H1 (cell line): ENCODE data around the gene SLC16A6. TPM values are rescaled to one million over a fixed set of nuclear protein-coding genes. Genes with fewer than 3 reads are reported as not detected.

Experiments used
- CTCF ChIA-PET: fragments of 300-600 bp; sonication (Branson Sonifier 250); formaldehyde crosslinking; loops from one replicate; lab custom pipeline; 2021; ENCODE audit not compliant: partially characterized antibody; lab: Charles Lee
- POLR2A ChIA-PET: fragments of 300-600 bp; sonication (Branson Sonifier 250); formaldehyde crosslinking; loops from one replicate; lab custom pipeline; 2021; ENCODE audit warnings: inconsistent platforms; ENCODE audit not compliant: partially characterized antibody; lab: Charles Lee
- DNase-seq, 2 experiments: peaks; one replicate each; pipeline versions ENCODE4 v3.0.0 to v3.0.0-alpha.2; 2010 to 2022; ENCODE audit warnings: low spot score in 2 of 2, low read depth in 1 of 2, mixed read lengths in 1 of 2
- FAIRE-seq: peaks from 2 replicates; lab custom pipeline; 2011; peaks lifted over from hg19 to GRCh38; lab: Jason Lieb, UNC
- H2AFZ ChIP-seq: 2 replicates; pipeline ENCODE4 v1.8.1; 2012; ENCODE audit warnings: low read length, inconsistent platforms
- H2AK5ac ChIP-seq: 2 replicates; pipeline ENCODE4 v1.6.1; 2013; ENCODE audit warnings: low read depth, low read length
- H2BK120ac ChIP-seq: replicated peaks from 2 replicates; pipeline ENCODE3; 2013; ENCODE audit warnings: low read depth, low read length, inconsistent platforms
- H2BK12ac ChIP-seq: 2 replicates; pipeline ENCODE4 v1.6.1; 2013; ENCODE audit warnings: low read depth, low read length
- H2BK15ac ChIP-seq: 2 replicates; pipeline ENCODE4 v1.6.1; 2013; ENCODE audit warnings: low read length
- H2BK20ac ChIP-seq: 2 replicates; pipeline ENCODE4 v1.6.1; 2013; ENCODE audit warnings: low read length
- H2BK5ac ChIP-seq: 2 replicates; pipeline ENCODE4 v1.6.1; 2013; ENCODE audit warnings: low read depth, low read length
- H3K14ac ChIP-seq: 2 replicates; pipeline ENCODE4 v1.6.1; 2013; ENCODE audit warnings: inconsistent platforms; ENCODE audit not compliant: insufficient read length
- H3K18ac ChIP-seq: 2 replicates; pipeline ENCODE4 v1.6.1; 2013; ENCODE audit warnings: low read length; ENCODE audit errors: extremely low read depth
- H3K23ac ChIP-seq: 2 replicates; pipeline ENCODE4 v1.6.1; 2013; ENCODE audit warnings: inconsistent platforms; ENCODE audit not compliant: insufficient read length
- H3K23me2 ChIP-seq: 2 replicates; pipeline ENCODE4 v1.6.1; 2013; ENCODE audit warnings: low read depth, low read length
- H3K27ac ChIP-seq: 2 replicates; pipeline ENCODE4 v1.6.1; 2011; ENCODE audit warnings: low read depth, low read length, inconsistent platforms
- H3K27me3 ChIP-seq, 4 experiments: replicated peaks in 1 of 4; 1 replicate in 1 of 4; 2 replicates in 3 of 4; pipeline versions ENCODE4 v1.6.1 to v1.8.1; 2011 to 2013; ENCODE audit warnings: low read length in 3 of 4, mild to moderate bottlenecking in 3 of 4, inconsistent platforms in 2 of 4, mixed read lengths in 2 of 4, moderate library complexity in 1 of 4; ENCODE audit not compliant: control insufficient read depth in 3 of 4, insufficient read depth in 3 of 4; ENCODE audit errors: extremely low read depth in 1 of 4
- H3K36me3 ChIP-seq, 4 experiments: 2 replicates each; pipeline versions ENCODE4 v1.6.1 to v1.8.1; 2011 to 2013; ENCODE audit warnings: mild to moderate bottlenecking in 4 of 4, low read length in 3 of 4, moderate library complexity in 2 of 4, control low read depth in 1 of 4, inconsistent platforms in 1 of 4; ENCODE audit not compliant: insufficient read depth in 4 of 4, control insufficient read depth in 2 of 4
- H3K4ac ChIP-seq: replicated peaks from 2 replicates; pipeline ENCODE3; 2013; ENCODE audit warnings: low read length, low read depth, mixed read lengths, inconsistent platforms; ENCODE audit not compliant: insufficient read length
- H3K4me1 ChIP-seq, 4 experiments: replicated peaks in 1 of 4; 1 replicate in 1 of 4; 2 replicates in 3 of 4; pipeline versions ENCODE4 v1.6.1 to v1.8.1; 2011 to 2013; ENCODE audit warnings: low read length in 3 of 4, inconsistent platforms in 2 of 4, mixed read lengths in 1 of 4; ENCODE audit not compliant: insufficient read depth in 4 of 4, control insufficient read depth in 3 of 4
- H3K4me2 ChIP-seq, 2 experiments: 2 replicates each; pipeline versions ENCODE4 v1.6.1 to v1.8.1; 2011 to 2013; ENCODE audit warnings: low read depth in 2 of 2, low read length in 2 of 2, control low read depth in 1 of 2, inconsistent platforms in 1 of 2, mild to moderate bottlenecking in 1 of 2; ENCODE audit not compliant: insufficient read depth in 1 of 2
- H3K4me3 ChIP-seq, 4 experiments: fragments of 200-600, 300-600 bp in 1 of 4; sonication (generic), shearing (Covaris generic), sonication (Bioruptor Twin) in 1 of 4; 2 replicates each; pipeline versions ENCODE4 v1.5.1 to v1.8.1; 2011 to 2016; ENCODE audit warnings: low read length in 4 of 4, low read depth in 3 of 4, control low read depth in 2 of 4, inconsistent platforms in 2 of 4, mild to moderate bottlenecking in 2 of 4, mixed read lengths in 1 of 4, moderate library complexity in 1 of 4; ENCODE audit not compliant: insufficient read depth in 2 of 4; ENCODE audit errors: extremely low read depth in 1 of 4
- H3K56ac ChIP-seq: replicated peaks from 2 replicates; pipeline ENCODE3; 2013; ENCODE audit warnings: low read depth, mild to moderate bottlenecking, mixed read lengths, low read length, inconsistent platforms; ENCODE audit not compliant: insufficient read length
- H3K79me1 ChIP-seq: 2 replicates; pipeline ENCODE4 v1.6.1; 2013; ENCODE audit warnings: low read depth, low read length, control low read depth
- H3K79me2 ChIP-seq, 2 experiments: 2 replicates each; pipeline versions ENCODE4 v1.6.1 to v1.8.1; 2012 to 2013; ENCODE audit warnings: low read length in 2 of 2, mild to moderate bottlenecking in 2 of 2, inconsistent platforms in 1 of 2; ENCODE audit not compliant: insufficient read depth in 2 of 2, control insufficient read depth in 1 of 2
- H3K9ac ChIP-seq, 4 experiments: replicated peaks in 1 of 4; 1 replicate in 1 of 4; 2 replicates in 3 of 4; pipeline versions ENCODE4 v1.6.1 to v1.8.1; 2011 to 2013; ENCODE audit warnings: low read depth in 3 of 4, low read length in 3 of 4, control low read depth in 2 of 4, mild to moderate bottlenecking in 2 of 4, moderate library complexity in 2 of 4, inconsistent platforms in 1 of 4; ENCODE audit errors: extremely low read depth in 1 of 4
- H3K9me3 ChIP-seq, 2 experiments: 2 replicates each; pipeline versions ENCODE4 v1.6.1 to v1.8.1; 2012 to 2013; ENCODE audit warnings: mild to moderate bottlenecking in 2 of 2, moderate library complexity in 2 of 2, control low read depth in 1 of 2, inconsistent platforms in 1 of 2, low read depth in 1 of 2, low read length in 1 of 2, mixed read lengths in 1 of 2; ENCODE audit not compliant: insufficient read depth in 2 of 2
- H4K20me1 ChIP-seq, 2 experiments: replicated peaks in 1 of 2; 2 replicates each; pipeline versions ENCODE3 to v1.8.1; 2011 to 2013; ENCODE audit warnings: inconsistent platforms in 2 of 2, low read length in 2 of 2, mild to moderate bottlenecking in 1 of 2; ENCODE audit not compliant: insufficient read depth in 2 of 2, control insufficient read depth in 1 of 2
- H4K5ac ChIP-seq: 2 replicates; pipeline ENCODE4 v1.6.1; 2013; ENCODE audit warnings: low read length, low read depth, mixed read lengths, inconsistent platforms; ENCODE audit not compliant: insufficient read length
- H4K8ac ChIP-seq: 2 replicates; pipeline ENCODE4 v1.8.0; 2013; ENCODE audit warnings: mild to moderate bottlenecking, moderate library complexity, low read length, inconsistent platforms; ENCODE audit not compliant: insufficient read depth; ENCODE audit errors: extremely low read depth
- H4K91ac ChIP-seq: replicated peaks from 2 replicates; pipeline ENCODE3; 2013; ENCODE audit warnings: low read length, mixed read lengths, inconsistent platforms; ENCODE audit not compliant: insufficient read length
- CEBPB ChIP-seq: IDR thresholded peaks from 2 replicates; pipeline ENCODE4 v1.6.1; 2012; ENCODE audit warnings: low read depth, low read length
- KDM5A ChIP-seq: fragments of 200-600 bp; IDR thresholded peaks from 2 replicates; pipeline ENCODE4 v1.7.1; 2012; ENCODE audit warnings: mild to moderate bottlenecking, low read length, inconsistent platforms, mixed read lengths
- POLR2AphosphoS5 ChIP-seq: IDR thresholded peaks from 2 replicates; pipeline ENCODE4 v1.6.1; 2011; ENCODE audit warnings: low read depth, low read length
- POU5F1 ChIP-seq: IDR thresholded peaks from 2 replicates; pipeline ENCODE4 v1.6.1; 2011; ENCODE audit warnings: low read depth, mild to moderate bottlenecking, low read length, moderate library complexity
- RNF2 ChIP-seq: fragments of 200-900, 300-1000 bp; sonication (generic); IDR thresholded peaks from 2 replicates; pipeline ENCODE4 v1.7.1; 2016; ENCODE audit warnings: borderline replicate concordance, low read depth, mild to moderate bottlenecking, antibody characterized with exemption, low read length; ENCODE audit not compliant: poor library complexity, severe bottlenecking; ENCODE audit errors: missing control alignments
- WGBS, 2 experiments: shearing (Covaris generic) in 1 of 2; methylation state at CpG; one replicate each; pipeline versions ENCODE4 v1.1.6 to v1.1.7; 2013 to 2015; ENCODE audit warnings: low lambda C conversion rate in 2 of 2, mixed read lengths in 2 of 2, inconsistent platforms in 1 of 2, low coverage in 1 of 2, missing lambda C conversion rate in 1 of 2; ENCODE audit not compliant: insufficient replicate concordance in 2 of 2, insufficient coverage in 1 of 2, insufficient read length in 1 of 2; ENCODE audit errors: extremely low coverage in 1 of 2, missing lambda C conversion rate in 1 of 2; 5-methylcytosine and 5-hydroxymethylcytosine counted together
- polyA plus RNA-seq, 7 experiments: library from polyadenylated mRNA; depleted of rRNA in 3 of 7; stranded (reverse) in 5 of 7; unstranded in 2 of 7; fragments of >200 nt in 5 of 7; fragments of 200-250 nt in 2 of 7; gene quantifications; 1 replicate in 5 of 7; 2 replicates in 1 of 7; 4 replicates in 1 of 7; pipeline versions ENCODE4 v1.2.1 to v1.2.3, GENCODE V29; 2011 to 2013; ENCODE audit warnings: missing spikeins in 2 of 7, mixed read lengths in 2 of 7
- total RNA-seq: library from RNA; stranded (reverse); fragmentation: NEBNext Ultra II Directional; extraction: Animal tissue kit (Norgen Biotek cat#: 25700); gene quantifications from 2 replicates; pipeline ENCODE4 v1.2.1, GENCODE V29; 2021

The SLC16A6 gene
- total and polyA plus RNA-seq, 2 of the 8 experiments (the other 6 are each of a cell fraction or from before 2014, with no cell fraction given), result 0.17 to 0.22 TPM

DNA sequence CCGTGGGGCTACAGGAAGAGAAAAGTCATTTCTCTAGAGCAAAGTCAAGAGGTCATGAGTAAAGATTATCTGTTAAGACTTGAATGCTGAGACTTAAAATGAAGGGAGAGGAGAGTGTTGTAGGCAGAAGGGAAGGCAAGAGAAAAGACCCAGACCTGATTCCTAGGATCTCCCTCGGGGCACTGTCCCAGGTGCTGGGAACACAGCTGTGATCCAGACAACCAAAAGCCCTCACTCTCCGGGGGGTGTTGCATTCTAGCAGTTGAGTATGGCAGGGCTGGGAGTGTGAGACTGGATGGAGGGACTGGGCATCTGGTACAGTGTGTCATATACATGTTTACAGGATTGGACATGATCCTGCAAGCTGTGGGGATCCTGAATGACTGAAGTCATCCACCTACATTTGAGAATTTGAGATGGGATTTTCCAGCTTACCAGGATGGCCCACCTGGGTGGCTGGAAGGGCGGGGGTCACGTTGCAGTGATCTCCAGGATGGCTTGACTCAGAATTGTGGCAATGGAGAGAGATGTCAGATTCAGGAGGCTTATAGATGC lies 29.5 kb upstream of the SLC16A6 start:
- FAIRE-seq (no peak), DNase-seq (no peak)
- no peak overlapping the region for H3K9ac ChIP-seq
- peaks cover 0 to 7% (median 3%) of the 10 kb centered on the region in 4 experiments; a peak in 4 of 7 replicates for H3K4me1 ChIP-seq
- H3K23me2 ChIP-seq, result no peaks in the 10 kb centered on the region
- no peak overlapping the region for H4K91ac ChIP-seq
- H3K36me3 ChIP-seq, result no peaks in the 10 kb centered on the region
- no peak overlapping the region for H3K56ac ChIP-seq
- H2BK12ac ChIP-seq, result no peak overlapping the region
- H3K18ac ChIP-seq, result no peak overlapping the region
- no peaks in the 10 kb centered on the region for H3K79me2 ChIP-seq
- H2AK5ac ChIP-seq, result no peak overlapping the region
- H4K8ac ChIP-seq, result no peak overlapping the region
- no peak overlapping the region for H3K27ac ChIP-seq
- H3K14ac ChIP-seq, result no peak overlapping the region
- CTCF ChIA-PET, result interaction anchor here (1.5 to 2.7 kb wide), 3 partner anchors 28 to 78 kb away, joined by 3 to 13 read pairs (median 5); no protein-coding TSS in a partner anchor
- H3K4ac ChIP-seq, result no peak overlapping the region
- H3K4me2 ChIP-seq, result no peak overlapping the region
- no peak overlapping the region for H2BK5ac ChIP-seq
- peaks cover 0 to 4% of the 10 kb centered on the region in 2 experiments; a peak in 1 of 4 replicates for H3K9me3 ChIP-seq
- no peaks in the 10 kb centered on the region for H3K79me1 ChIP-seq
- H4K20me1 ChIP-seq, result no peaks in the 10 kb centered on the region
- H2BK120ac ChIP-seq, result no peak overlapping the region
- no peak overlapping the region for H3K4me3 ChIP-seq
- H2BK15ac ChIP-seq, result no peak overlapping the region
- H3K23ac ChIP-seq, result no peak overlapping the region
- no peak overlapping the region for H4K5ac ChIP-seq
- H3K27me3 ChIP-seq, result no peaks in the 10 kb centered on the region
- no peak for TF ChIP-seq KDM5A
- TF ChIP-seq POU5F1, result no peak
- TF ChIP-seq RNF2, result no peak
- TF ChIP-seq CEBPB, result no peak
- no peak for TF ChIP-seq POLR2AphosphoS5
- POLR2A ChIA-PET, result no interaction called here
- no peak overlapping the region for H2AFZ ChIP-seq
- H2BK20ac ChIP-seq, result no peak overlapping the region
- WGBS, 2 experiments, result 63% methylated on average over 4 of the region's 5 CpGs; no CpG with 5 or more reads in 1 of the 2 experiments
